Measurements from ENCODE around the gene CLPSL1. TPM values are rescaled to one million over a fixed set of nuclear protein-coding genes. Genes with fewer than 3 reads are reported as not detected.

Gene CLPSL1
- total and polyA plus RNA-seq, 2 of the 13 experiments (the other 11 are each of a cell fraction or from before 2014, with no cell fraction given): not detected

DNA sequence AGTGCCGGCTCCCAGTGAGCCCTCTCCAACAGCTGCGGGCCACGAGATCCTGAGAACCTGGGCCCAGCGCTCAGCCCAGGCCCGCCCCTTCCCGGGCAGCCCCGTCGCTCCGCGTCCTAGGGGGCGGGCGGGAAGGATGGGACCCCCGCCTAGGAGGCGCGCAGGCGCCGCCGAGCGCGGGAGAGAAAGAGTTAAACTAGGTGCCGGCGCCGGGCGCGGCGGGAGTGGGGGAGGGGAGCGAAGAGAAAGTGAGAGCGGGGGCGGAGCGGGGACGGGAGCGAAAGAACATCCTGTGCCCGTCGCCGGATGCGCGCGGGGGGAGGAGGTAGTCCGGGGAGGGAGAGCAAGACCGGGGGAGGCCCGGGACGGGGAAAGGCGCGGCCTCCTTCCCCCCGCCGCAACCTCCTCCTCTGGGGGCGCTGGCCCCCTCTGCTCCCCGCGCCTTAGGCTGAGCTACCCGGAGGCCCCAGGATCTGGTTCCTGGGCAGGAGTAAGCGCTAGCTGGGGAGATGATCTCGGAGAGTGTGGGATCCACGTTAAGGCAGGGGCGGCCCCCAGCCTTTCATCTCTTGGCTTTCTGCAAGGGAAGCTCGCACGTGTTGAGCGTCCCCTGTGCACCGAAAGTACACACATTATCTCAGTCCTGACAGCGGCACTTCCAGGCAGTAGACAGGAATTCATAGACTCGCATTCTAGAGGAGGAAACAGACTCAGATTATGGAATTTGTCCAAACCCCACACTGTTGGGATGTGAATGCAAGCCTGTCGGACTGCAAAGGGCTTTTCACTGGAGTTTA lies 48.9 kb upstream of the CLPSL1 start (continued):
- peak; percentile 59; the same call in 1 of the 2 replicates for TF ChIP-seq REL (CRISPR knock-in tag; conservative IDR thresholded peaks at IDR 0.05)
- no peak for TF ChIP-seq ZBTB3 (CRISPR knock-in tag; IDR thresholded peaks at IDR 0.05; ENCODE audit: borderline replicate concordance, low read depth)
- TF ChIP-seq ZNF331 (CRISPR knock-in tag; IDR thresholded peaks at IDR 0.05): 0 out of 2 replicates have a peak, but pooled peaks have one; percentile 11
- peak; percentile 80; the same call in 1 of the 2 replicates for TF ChIP-seq ZBTB7B (CRISPR knock-in tag; IDR thresholded peaks at IDR 0.05)
- no peak for TF ChIP-seq STAT6 (CRISPR knock-in tag; IDR thresholded peaks at IDR 0.05; ENCODE audit: borderline replicate concordance)
- TF ChIP-seq PRDM15 (CRISPR knock-in tag; IDR thresholded peaks at IDR 0.05): peak; percentile 57; the same call in 1 of the 2 replicates
- peak; percentile 75 to 84 for TF ChIP-seq HMGXB4 (CRISPR knock-in tag; IDR thresholded peaks at IDR 0.05; ENCODE audit: borderline replicate concordance in 1 of 2, low read depth in 1 of 2)
- TF ChIP-seq TMF1 (CRISPR knock-in tag; IDR thresholded peaks at IDR 0.05; ENCODE audit: low read depth): peak; percentile 13; the same call in 1 of the 2 replicates
- TF ChIP-seq ZFP36 (IDR thresholded peaks at IDR 0.05; ENCODE audit: borderline replicate concordance, low read depth, low read length, partially characterized antibody): no peak
- peak; percentile 97; the same call in 1 of the 2 replicates for TF ChIP-seq ZNF558 (CRISPR knock-in tag; IDR thresholded peaks at IDR 0.05; ENCODE audit: borderline replicate concordance)
- TF ChIP-seq MTA3 (CRISPR knock-in tag; IDR thresholded peaks at IDR 0.05): no peak
- TF ChIP-seq ZNF780A (CRISPR knock-in tag; IDR thresholded peaks at IDR 0.05): peak; percentile 59; the same call in 1 of the 2 replicates
- TF ChIP-seq JUN (CRISPR knock-in tag; IDR thresholded peaks at IDR 0.05): no peak
- 0 out of 2 replicates have a peak, but pooled peaks have one; percentile 70 for TF ChIP-seq HOXA9 (CRISPR knock-in tag; IDR thresholded peaks at IDR 0.05; ENCODE audit: borderline replicate concordance)
- TF ChIP-seq GATAD1 (CRISPR knock-in tag; IDR thresholded peaks at IDR 0.05): no peak; the same call in none of the 2 replicates
- TF ChIP-seq ERF (CRISPR knock-in tag; IDR thresholded peaks at IDR 0.05): peak; percentile 71
- no peak for TF ChIP-seq ZNF143 (CRISPR knock-in tag; IDR thresholded peaks at IDR 0.05)
- TF ChIP-seq PHF5A (CRISPR knock-in tag; IDR thresholded peaks at IDR 0.05; ENCODE audit: low read depth, unreplicated experiment): peak; percentile 51
- TF ChIP-seq ZNF883 (CRISPR knock-in tag; IDR thresholded peaks at IDR 0.05; ENCODE audit: not compliant biosample characterization): no peak
